Activated T-helper 1 cell treated with anti-CD3 and anti-CD28 coated beads, Interleukin-12 subunit alpha, Interleukin-12 subunit beta, Interleukin-2, Interleukin-4 antibody, amounts not matched to agents 30 ng/mL and 10 ng/mL and 1 ng/mL, durations not matched to agents 14 hours and 24 hours and 36 hours (primary cell): Measurements from ENCODE around the gene MGAT4D. TPM values are rescaled to one million over a fixed set of nuclear protein-coding genes. Genes with fewer than 3 reads are reported as not detected.
"Not testable (repeated sequence)": the region's sequence is repeated elsewhere in the genome, so short reads cannot be mapped to it uniquely, and the experiment has no call there.

Experiments
- DNase-seq: peaks from one replicate; pipeline ENCODE4 v3.0.0; 2021; ENCODE audit warnings: low spot score
- H3K27ac Mint-ChIP-seq: one replicate; pipeline ENCODE4 v1.8.0; 2021; ENCODE audit warnings: mild to moderate bottlenecking, mixed read lengths
- H3K27me3 Mint-ChIP-seq: one replicate; pipeline ENCODE4 v1.8.0; 2022; ENCODE audit warnings: mild to moderate bottlenecking, moderate library complexity, mixed read lengths; ENCODE audit not compliant: insufficient read depth
- H3K36me3 Mint-ChIP-seq: one replicate; pipeline ENCODE4 v1.8.0; 2021; ENCODE audit warnings: low read depth, mixed read lengths
- H3K4me1 Mint-ChIP-seq: one replicate; pipeline ENCODE4 v1.8.0; 2021; ENCODE audit warnings: low read depth, mixed read lengths
- H3K4me3 Mint-ChIP-seq: one replicate; pipeline ENCODE4 v1.8.0; 2021; ENCODE audit warnings: mild to moderate bottlenecking, moderate library complexity, mixed read lengths
- H3K9me3 Mint-ChIP-seq: one replicate; pipeline ENCODE4 v1.8.0; 2021; ENCODE audit warnings: mixed read lengths
- intact Hi-C: fragments of 100-400 bp; cut with micrococcal nuclease; formaldehyde crosslinking; loops from one replicate; pipeline ENCODE4 v1.15.1; 2024
- total RNA-seq: library from RNA; stranded (reverse); gene quantifications from 2 replicates; pipeline ENCODE4 v1.2.3, GENCODE V29; 2022

The MGAT4D gene
- total RNA-seq, 1 donor from 2014 or later = not detected

- no peaks in the 10 kb centered on the region for H3K4me1 Mint-ChIP-seq
- H3K36me3 Mint-ChIP-seq = no peaks in the 10 kb centered on the region
- no peak for DNase-seq
- intact Hi-C loops = no loop called here
- peaks cover 16% of the 10 kb centered on the region for H3K27me3 Mint-ChIP-seq
- no peaks in the 10 kb centered on the region for H3K9me3 Mint-ChIP-seq
- H3K4me3 Mint-ChIP-seq = no peak overlapping the region
- H3K27ac Mint-ChIP-seq = no peak overlapping the region
Measured at GRCh38 chr4:140472156-140472555, 25.9 kb downstream of the MGAT4D start.

- Mint-ChIP-seq H3K27me3 (peaks cover 13% of the 10 kb centered on the region), H3K36me3 (no peaks in the 10 kb centered on the region), H3K27ac (no peak overlapping the region), H3K4me3 (no peak overlapping the region), H3K9me3 (no peaks in the 10 kb centered on the region), H3K4me1 (no peaks in the 10 kb centered on the region)
- no peak for DNase-seq
- intact Hi-C loops = no loop called here
Measured at GRCh38 chr4:140469791-140470733, 28.0 kb downstream of the MGAT4D start.

- no peaks in the 10 kb centered on the region for H3K36me3 Mint-ChIP-seq
- H3K4me3 Mint-ChIP-seq = no peak overlapping the region
- H3K27me3 Mint-ChIP-seq = peaks cover 11% of the 10 kb centered on the region
- no peaks in the 10 kb centered on the region for H3K9me3 Mint-ChIP-seq
- intact Hi-C loops = no loop called here
- DNase-seq = no peak
- H3K4me1 Mint-ChIP-seq = no peaks in the 10 kb centered on the region
- H3K27ac Mint-ChIP-seq = no peak overlapping the region
Measured at GRCh38 chr4:140466146-140466545, 31.9 kb downstream of the MGAT4D start.

GRCh38 chr4:140463614-140464013, 34.5 kb downstream of the MGAT4D start:
- Mint-ChIP-seq H3K27ac (no peak overlapping the region), H3K4me1 (no peaks in the 10 kb centered on the region), H3K36me3 (no peaks in the 10 kb centered on the region), H3K27me3 (peaks cover 2% of the 10 kb centered on the region), H3K9me3 (no peaks in the 10 kb centered on the region), H3K4me3 (no peak overlapping the region)
- DNase-seq = no peak
- intact Hi-C loops = no loop called here

- H3K27ac Mint-ChIP-seq = no peak overlapping the region
- H3K36me3 Mint-ChIP-seq = no peaks in the 10 kb centered on the region
- no peaks in the 10 kb centered on the region for H3K9me3 Mint-ChIP-seq
- H3K4me3 Mint-ChIP-seq = no peak overlapping the region
- intact Hi-C loops = no loop called here
- no peaks in the 10 kb centered on the region for H3K4me1 Mint-ChIP-seq
- no peak for DNase-seq
- H3K27me3 Mint-ChIP-seq = peaks cover 1% of the 10 kb centered on the region
Measured at GRCh38 chr4:140463182-140463581, 34.9 kb downstream of the MGAT4D start.

- H3K27me3 Mint-ChIP-seq = peaks cover 19% of the 10 kb centered on the region
- DNase-seq = no peak
- no peak overlapping the region for H3K27ac Mint-ChIP-seq
- intact Hi-C loops = no loop called here
- H3K4me1 Mint-ChIP-seq = no peaks in the 10 kb centered on the region
- H3K36me3 Mint-ChIP-seq = no peaks in the 10 kb centered on the region
- no peaks in the 10 kb centered on the region for H3K9me3 Mint-ChIP-seq
- no peak overlapping the region for H3K4me3 Mint-ChIP-seq
Measured at GRCh38 chr4:140450352-140450751, 47.7 kb downstream of the MGAT4D start.

GRCh38 chr4:140448830-140449229, 49.3 kb downstream of the MGAT4D start:
- Mint-ChIP-seq H3K9me3 (no peaks in the 10 kb centered on the region), H3K4me3 (no peak overlapping the region), H3K36me3 (no peaks in the 10 kb centered on the region), H3K27me3 (peaks cover 16% of the 10 kb centered on the region), H3K4me1 (no peaks in the 10 kb centered on the region), H3K27ac (no peak overlapping the region)
- DNase-seq = no peak
- intact Hi-C loops = no loop called here

- intact Hi-C loops = no loop called here
- H3K27ac Mint-ChIP-seq = no peak overlapping the region
- H3K36me3 Mint-ChIP-seq = no peaks in the 10 kb centered on the region
- no peaks in the 10 kb centered on the region for H3K9me3 Mint-ChIP-seq
- H3K4me3 Mint-ChIP-seq = no peak overlapping the region
- DNase-seq = no peak
- H3K4me1 Mint-ChIP-seq = no peaks in the 10 kb centered on the region
- H3K27me3 Mint-ChIP-seq = peaks cover 13% of the 10 kb centered on the region
Measured at GRCh38 chr4:140448162-140448561, 49.9 kb downstream of the MGAT4D start.

GRCh38 chr4:140444347-140444746, 53.7 kb downstream of the MGAT4D start:
- H3K9me3 Mint-ChIP-seq, H3K4me3 Mint-ChIP-seq, H3K36me3 Mint-ChIP-seq, intact Hi-C loops, DNase-seq, H3K27me3 Mint-ChIP-seq, H3K4me1 Mint-ChIP-seq, H3K27ac Mint-ChIP-seq: not testable (repeated sequence)

GRCh38 chr4:140439644-140440142, 58.4 kb downstream of the MGAT4D start:
- intact Hi-C loops = no loop called here
- H3K4me3 Mint-ChIP-seq = no peak overlapping the region
- no peaks in the 10 kb centered on the region for H3K36me3 Mint-ChIP-seq
- H3K27me3 Mint-ChIP-seq = peaks cover 6% of the 10 kb centered on the region
- no peaks in the 10 kb centered on the region for H3K4me1 Mint-ChIP-seq
- DNase-seq = no peak
- no peaks in the 10 kb centered on the region for H3K9me3 Mint-ChIP-seq
- H3K27ac Mint-ChIP-seq = no peak overlapping the region

- H3K27ac Mint-ChIP-seq = no peak overlapping the region
- H3K4me3 Mint-ChIP-seq = peak overlapping the region; percentile 76
- no peaks in the 10 kb centered on the region for H3K9me3 Mint-ChIP-seq
- H3K4me1 Mint-ChIP-seq = peaks cover 11% of the 10 kb centered on the region
- intact Hi-C loops = loop anchor here (2.0 kb wide), 1 partner anchor 67 kb away; no protein-coding TSS in a partner anchor
- H3K27me3 Mint-ChIP-seq = peaks cover 44% of the 10 kb centered on the region
- H3K36me3 Mint-ChIP-seq = no peaks in the 10 kb centered on the region
- DNase-seq = no peak
Measured at GRCh38 chr4:140427919-140428471, 70.1 kb downstream of the MGAT4D start.

- Mint-ChIP-seq H3K27ac (no peak within 1 kb of the TSS), H3K36me3 (no peaks in the 10 kb centered on the region), H3K4me1 (peaks cover 11% of the 10 kb centered on the region), H3K27me3 (peaks cover 46% of the 10 kb centered on the region), H3K9me3 (no peaks in the 10 kb centered on the region), H3K4me3 (peak within 1 kb of the TSS; percentile 76)
- intact Hi-C loops = loop anchor here (2.0 kb wide), 1 partner anchor 67 kb away; no protein-coding TSS in a partner anchor
- DNase-seq = peak; percentile 21
Measured at GRCh38 chr4:140427106-140427918, 70.8 kb downstream of the MGAT4D start, which contains the start of gene CLGN. CLGN (minus strand) TSS chr4:140427648; CDS start chr4:140413078, 14,570 bp downstream.
